HG03060 (cell line): ENCODE results near the gene LIPE.

Source experiments
- ATAC-seq: cut with Tn5 transposase; IDR thresholded peaks from one replicate; pipeline ENCODE4 v1.9.1; 2021; ENCODE audit warnings: low read depth, moderate number of reproducible peaks; ENCODE audit not compliant: unreplicated experiment

The LIPE gene

GRCh38 chr19:42357290-42357689, 69.9 kb downstream of the LIPE start:
- ATAC-seq: no peak

DNA sequence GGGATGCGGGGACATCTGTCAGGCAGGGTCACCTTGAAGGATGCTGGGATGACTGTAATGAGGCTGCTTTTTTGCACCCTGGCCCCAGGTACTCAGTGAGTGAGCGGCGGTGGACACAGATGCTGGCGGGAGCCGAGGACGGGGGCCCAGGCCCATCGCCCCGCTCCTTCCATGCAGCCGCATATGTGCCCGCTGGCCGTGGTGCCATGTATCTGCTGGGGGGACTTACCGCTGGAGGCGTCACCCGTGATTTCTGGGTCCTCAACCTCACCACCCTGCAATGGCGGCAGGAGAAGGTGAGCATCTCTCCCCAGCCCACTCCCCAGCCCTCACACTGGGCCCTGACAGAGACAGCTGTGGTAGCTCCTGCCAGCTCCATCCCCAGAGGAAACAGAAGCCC, 70.5 kb downstream of the LIPE start:
- no peak for ATAC-seq

GRCh38 chr19:42355896-42356295, 71.3 kb downstream of the LIPE start:
- no peak for ATAC-seq

DNA sequence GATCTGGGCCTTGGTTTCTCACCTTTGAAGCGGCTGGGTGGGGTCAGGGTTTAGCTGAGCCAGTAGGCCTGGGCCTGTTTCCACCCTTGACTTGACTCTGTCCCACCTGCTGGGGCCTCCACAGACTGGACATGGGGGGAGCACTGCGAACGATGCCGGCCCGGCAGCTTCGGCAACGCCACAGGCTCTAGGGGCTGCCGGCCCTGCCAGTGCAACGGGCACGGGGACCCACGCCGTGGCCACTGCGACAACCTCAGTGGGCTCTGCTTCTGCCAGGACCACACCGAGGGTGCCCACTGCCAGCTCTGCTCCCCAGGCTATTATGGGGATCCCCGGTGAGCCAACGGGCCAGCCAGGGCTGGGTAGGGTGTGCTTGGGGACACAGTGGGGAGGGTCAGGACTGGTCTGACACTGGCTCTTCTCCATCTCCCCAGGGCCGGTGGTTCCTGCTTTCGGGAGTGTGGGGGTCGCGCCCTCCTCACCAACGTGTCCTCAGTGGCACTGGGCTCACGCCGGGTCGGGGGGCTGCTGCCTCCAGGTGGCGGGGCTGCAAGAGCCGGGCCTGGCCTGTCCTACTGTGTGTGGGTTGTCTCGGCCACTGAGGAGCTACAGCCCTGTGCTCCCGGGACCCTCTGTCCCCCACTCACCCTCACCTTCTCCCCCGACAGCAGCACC, 73.7 kb downstream of the LIPE start:
- no peak for ATAC-seq

- no peak for ATAC-seq
Observed at GRCh38 chr19:42352301-42353259, 74.6 kb downstream of the LIPE start.
